Mesothelial cell of epicardium (in vitro differentiated cells): Measurements from ENCODE around the gene SNTG2. TPM values are rescaled to one million over a fixed set of nuclear protein-coding genes. Genes with fewer than 3 reads are reported as not detected.
A peak's percentile ranks its signal among the peaks of the same experiment; 100 is the strongest.

ENCODE experiments used
- DNase-seq, 2 experiments: peaks; one replicate each; pipeline ENCODE4 v3.0.0; 2021; ENCODE audit warnings: low spot score in 2 of 2; ENCODE audit not compliant: unreplicated experiment in 2 of 2
- H3K27ac Mint-ChIP-seq: 2 replicates; pipeline ENCODE4 v1.8.0; 2021; ENCODE audit warnings: mixed read lengths
- H3K27me3 Mint-ChIP-seq: 2 replicates; pipeline ENCODE4 v1.8.0; 2021; ENCODE audit warnings: low read depth, mixed read lengths
- H3K36me3 Mint-ChIP-seq: 2 replicates; pipeline ENCODE4 v1.8.0; 2021; ENCODE audit warnings: mixed read lengths
- H3K4me1 Mint-ChIP-seq: 2 replicates; pipeline ENCODE4 v1.8.0; 2021; ENCODE audit warnings: mixed read lengths
- H3K4me3 Mint-ChIP-seq: 2 replicates; pipeline ENCODE4 v1.8.0; 2021; ENCODE audit warnings: mild to moderate bottlenecking, moderate library complexity, mixed read lengths
- H3K9me3 Mint-ChIP-seq: 2 replicates; pipeline ENCODE4 v1.8.0; 2021; ENCODE audit warnings: mixed read lengths
- CTCF ChIP-seq: fragments of 200-600 bp; sonication (generic); IDR thresholded peaks from one replicate; pipeline ENCODE4 v1.5.0; 2021; ENCODE audit warnings: antibody characterized with exemption; ENCODE audit not compliant: unreplicated experiment
- total RNA-seq: library from RNA; stranded (reverse); gene quantifications from 3 replicates; pipeline ENCODE4 v1.2.1, GENCODE V29; 2021

Gene SNTG2
- total RNA-seq, 1 donor from 2014 or later, result not detected

DNA sequence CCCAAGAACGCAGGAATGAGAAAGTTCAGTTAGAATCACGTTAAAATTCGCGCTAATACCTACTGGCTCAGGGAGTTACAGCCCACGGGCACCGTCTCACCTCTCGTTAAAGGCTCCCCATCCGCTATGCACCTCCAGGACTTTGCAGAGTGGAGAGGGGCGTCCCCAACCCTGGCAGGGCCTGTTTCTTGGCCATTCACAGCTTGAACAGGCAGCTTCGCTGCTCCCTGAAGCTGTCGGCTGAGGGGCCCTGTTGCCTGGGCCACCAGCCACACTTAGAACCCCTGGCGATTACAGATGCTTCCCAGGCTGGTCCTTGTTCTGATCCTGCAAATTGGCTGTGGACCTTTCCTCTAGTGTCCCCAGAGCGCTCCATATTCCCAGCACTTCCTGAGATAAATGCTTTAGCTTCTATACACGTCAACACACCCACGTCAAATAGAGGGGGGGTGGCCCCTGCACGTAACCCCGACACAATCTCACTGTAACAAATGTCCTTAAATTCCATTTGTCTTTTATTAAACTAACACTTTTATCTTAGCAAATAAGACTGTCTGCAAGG, 16.8 kb upstream of the SNTG2 start:
- no peak overlapping the region for H3K4me3 Mint-ChIP-seq
- no peaks in the 10 kb centered on the region for H3K36me3 Mint-ChIP-seq
- H3K27me3 Mint-ChIP-seq, result peaks cover 2% of the 10 kb centered on the region
- H3K9me3 Mint-ChIP-seq, result peaks cover 4% of the 10 kb centered on the region
- H3K4me1 Mint-ChIP-seq, result peaks cover 11% of the 10 kb centered on the region
- peak in 1 of 2 experiments; percentile 29 for DNase-seq
- H3K27ac Mint-ChIP-seq, result no peak overlapping the region
- TF ChIP-seq CTCF, result no peak

DNA sequence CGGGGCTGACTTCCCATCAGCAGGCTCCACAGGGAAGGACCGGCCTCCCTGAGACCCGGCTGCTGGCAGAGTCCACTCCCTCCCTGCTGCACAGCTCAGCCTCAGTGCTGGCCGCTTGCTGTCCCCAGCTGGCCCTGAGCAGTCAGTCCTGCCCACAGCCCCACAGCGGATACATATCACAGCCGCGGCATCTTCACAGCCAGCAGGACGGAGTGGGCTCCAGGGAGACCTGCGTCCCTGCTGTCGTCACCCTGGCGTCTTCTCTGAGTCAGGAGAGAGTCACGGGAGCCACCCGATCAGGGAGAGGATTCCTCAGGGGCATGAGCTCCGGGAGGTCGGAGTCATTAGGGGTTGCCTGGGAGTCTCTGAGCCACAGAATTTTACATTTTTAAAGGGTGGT, 13.1 kb upstream of the SNTG2 start:
- Mint-ChIP-seq H3K4me3 (no peak overlapping the region), H3K27ac (no peak overlapping the region), H3K36me3 (no peaks in the 10 kb centered on the region), H3K4me1 (peaks cover 10% of the 10 kb centered on the region), H3K27me3 (peaks cover 2% of the 10 kb centered on the region), H3K9me3 (peaks cover 4% of the 10 kb centered on the region)
- DNase-seq, result no peak
- no peak for TF ChIP-seq CTCF

- DNase-seq, result no peak
- Mint-ChIP-seq H3K27me3 (peaks cover 2% of the 10 kb centered on the region), H3K36me3 (no peaks in the 10 kb centered on the region), H3K9me3 (peaks cover 4% of the 10 kb centered on the region), H3K27ac (no peak overlapping the region), H3K4me1 (peaks cover 4% of the 10 kb centered on the region), H3K4me3 (no peak overlapping the region)
- no peak for TF ChIP-seq CTCF
Measured at GRCh38 chr2:938181-939005, 12.3 kb upstream of the SNTG2 start.

DNA sequence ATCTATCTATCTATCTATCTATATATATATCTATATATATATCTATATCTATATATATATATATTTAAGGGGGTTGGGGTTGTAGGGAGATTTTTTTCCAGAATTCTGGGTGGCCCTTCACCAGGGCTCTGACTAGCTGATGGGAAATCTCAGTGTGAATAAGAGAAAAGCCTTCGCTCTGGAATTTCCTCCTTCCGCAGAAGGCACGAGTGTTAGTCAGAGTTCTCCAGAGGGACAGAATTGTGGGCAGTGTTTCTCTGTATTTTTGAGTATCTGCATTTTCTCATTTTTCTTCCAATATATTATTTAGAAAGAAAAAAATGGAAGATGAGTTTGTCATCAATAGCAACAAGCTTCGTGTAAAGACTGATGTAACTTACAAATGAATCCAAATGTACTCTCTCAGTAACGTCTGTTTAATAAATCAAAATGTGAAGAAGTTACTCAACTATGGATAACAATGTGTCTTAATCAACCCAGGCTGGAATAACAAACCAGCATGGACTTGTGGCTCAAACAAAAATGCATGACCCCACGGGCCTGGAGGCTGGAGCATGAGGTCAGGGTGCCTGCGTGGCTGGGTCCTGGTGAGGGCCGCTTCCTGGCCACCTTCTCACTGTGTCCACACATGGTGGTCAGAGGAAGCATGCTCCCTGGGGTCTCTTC, 10.6 kb upstream of the SNTG2 start:
- no peak for DNase-seq
- no peak for TF ChIP-seq CTCF
- Mint-ChIP-seq H3K36me3 (no peaks in the 10 kb centered on the region), H3K27me3 (peaks cover 11% of the 10 kb centered on the region), H3K9me3 (peaks cover 12% of the 10 kb centered on the region), H3K27ac (no peak overlapping the region), H3K4me3 (no peak overlapping the region), H3K4me1 (no peaks in the 10 kb centered on the region)

- no peaks in the 10 kb centered on the region for H3K4me1 Mint-ChIP-seq
- H3K9me3 Mint-ChIP-seq, result peaks cover 7% of the 10 kb centered on the region
- no peak for DNase-seq
- H3K27ac Mint-ChIP-seq, result no peak overlapping the region
- no peak for TF ChIP-seq CTCF
- no peaks in the 10 kb centered on the region for H3K36me3 Mint-ChIP-seq
- H3K27me3 Mint-ChIP-seq, result peaks cover 28% of the 10 kb centered on the region
- H3K4me3 Mint-ChIP-seq, result no peak overlapping the region
Measured at GRCh38 chr2:941871-942270, 8.8 kb upstream of the SNTG2 start.
